OCI-LY7 (cell line): ENCODE results near the gene SYPL1. TPM values are rescaled to one million over a fixed set of nuclear protein-coding genes. Genes with fewer than 3 reads are reported as not detected.

ENCODE experiments used
- BruUV-seq: library from RNA; stranded (reverse); fragments of 400-500 nt; replicated peaks from 2 replicates; lab custom pipeline; 2021; lab: Mats Ljungman, UMichigan
- CTCF ChIA-PET: fragments of 300-600 bp; sonication (Branson Sonifier 250); formaldehyde crosslinking; loops from one replicate; lab custom pipeline; 2022; ENCODE audit warnings: antibody characterized with exemption; ENCODE audit not compliant: unreplicated experiment; lab: Charles Lee
- POLR2A ChIA-PET: fragments of 300-600 bp; sonication (Branson Sonifier 250); formaldehyde crosslinking; loops from one replicate; lab custom pipeline; 2022; ENCODE audit warnings: antibody characterized with exemption; lab: Charles Lee
- DNase-seq: peaks from one replicate; pipeline ENCODE4 v3.0.0-alpha.2; 2015; ENCODE audit warnings: low spot score
- H2AFZ ChIP-seq: fragments of 200-600 bp; sonication (generic), shearing (Covaris generic); 2 replicates; pipeline ENCODE4 v1.6.1; 2014; ENCODE audit warnings: mild to moderate bottlenecking, antibody characterized with exemption, low read length, moderate library complexity
- H3K27ac ChIP-seq: fragments of 200-600 bp; sonication (generic); 2 replicates; pipeline ENCODE4 v1.5.1; 2014; ENCODE audit warnings: mixed run types, low read depth, mild to moderate bottlenecking, moderate library complexity, low read length, inconsistent platforms; ENCODE audit not compliant: poor library complexity, severe bottlenecking
- H3K36me3 ChIP-seq: fragments of 200-600 bp; sonication (generic); 2 replicates; pipeline ENCODE4 v1.6.1; 2014; ENCODE audit warnings: mild to moderate bottlenecking, antibody characterized with exemption, low read length, moderate library complexity, mixed read lengths; ENCODE audit not compliant: insufficient read depth
- H3K4me1 ChIP-seq: fragments of 200-600 bp; sonication (generic); 2 replicates; pipeline ENCODE4 v1.5.1; 2014; ENCODE audit warnings: mild to moderate bottlenecking, low read length; ENCODE audit not compliant: insufficient read depth, poor library complexity, severe bottlenecking
- H3K4me2 ChIP-seq: fragments of 200-600 bp; sonication (generic); 2 replicates; pipeline ENCODE4 v1.6.1; 2014; ENCODE audit warnings: mild to moderate bottlenecking, low read length
- H3K4me3 ChIP-seq: fragments of 200-600 bp; sonication (generic); 2 replicates; pipeline ENCODE4 v1.5.1; 2014; ENCODE audit warnings: mild to moderate bottlenecking, low read depth, low read length; ENCODE audit not compliant: poor library complexity, severe bottlenecking
- H3K79me2 ChIP-seq: fragments of 200-600 bp; sonication (generic); 2 replicates; pipeline ENCODE4 v1.6.1; 2016; ENCODE audit warnings: low read depth, mild to moderate bottlenecking, low read length, moderate library complexity, mixed read lengths; ENCODE audit not compliant: insufficient read depth
- H3K9me2 ChIP-seq: fragments of 200-600 bp; sonication (generic); 2 replicates; pipeline ENCODE4 v1.6.1; 2016; ENCODE audit warnings: mild to moderate bottlenecking, low read length, mixed read lengths; ENCODE audit not compliant: insufficient read depth
- H3K9me3 ChIP-seq: fragments of 200-600 bp; sonication (generic); 2 replicates; pipeline ENCODE4 v1.6.1; 2014; ENCODE audit warnings: mild to moderate bottlenecking, mixed run types, low read length, mixed read lengths
- H4K20me1 ChIP-seq: fragments of 200-600 bp; sonication (generic); 2 replicates; pipeline ENCODE4 v1.6.1; 2014; ENCODE audit warnings: mild to moderate bottlenecking, antibody characterized with exemption, low read length, moderate library complexity, mixed read lengths; ENCODE audit not compliant: insufficient read depth
- EZH2phosphoT487 ChIP-seq: fragments of 200-600 bp; sonication (generic); IDR thresholded peaks from 2 replicates; pipeline ENCODE4 v1.6.1; 2018; ENCODE audit warnings: low read depth, borderline replicate concordance, mild to moderate bottlenecking, mixed run types, antibody characterized with exemption, low read length, moderate library complexity, mixed read lengths
- intact Hi-C: fragments of 100-400 bp; cut with micrococcal nuclease; formaldehyde crosslinking; loops from one replicate; pipeline ENCODE4 v1.10.0; 2022; ENCODE audit not compliant: unreplicated experiment
- total RNA-seq, 2 experiments: library from RNA; depleted of rRNA in 1 of 2; stranded (reverse); fragments of >200 nt in 1 of 2; shearing (Covaris generic) in 1 of 2; gene quantifications; 2 replicates each; pipeline ENCODE4 v1.2.3, GENCODE V29; 2014 to 2022
- TF ChIP-seq, protein P1 (sequence below): fragments of 200-600 bp; sonication (generic); conservative IDR thresholded peaks from 2 replicates; pipeline ENCODE4 v1.5.1; 2014; ENCODE audit warnings: mild to moderate bottlenecking, antibody characterized with exemption, low read length, moderate library complexity, mixed read lengths

The SYPL1 gene
- total RNA-seq, 2 experiments from 2014 or later: 34.1 to 112 TPM

DNA sequence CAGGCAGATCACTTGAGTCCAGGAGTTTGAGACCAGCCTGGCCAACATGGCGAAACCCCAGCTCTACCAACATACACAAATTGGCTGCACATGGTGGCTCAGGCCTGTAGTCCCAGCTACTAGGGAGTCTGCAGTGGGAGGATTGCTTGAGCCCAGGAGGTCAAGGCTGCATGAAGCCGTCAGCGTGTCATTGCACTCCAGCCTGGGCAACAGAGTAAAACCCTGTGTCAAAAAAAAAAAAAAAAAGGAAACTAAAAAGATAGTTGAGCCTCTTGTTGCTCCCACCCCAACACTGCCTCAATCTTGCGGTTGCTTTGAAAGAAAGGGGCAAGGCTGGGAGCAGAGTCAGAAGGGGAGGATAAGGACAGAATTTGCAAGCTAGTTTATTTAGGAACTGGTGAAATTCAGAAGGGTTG lies 69.9 kb downstream of the SYPL1 start:
- H3K36me3 ChIP-seq: no peaks in the 10 kb centered on the region
- no peak overlapping the region for H3K4me3 ChIP-seq
- peak overlapping the region; percentile 46; the same call in 1 of the 2 replicates for H3K4me2 ChIP-seq
- peak overlapping the region; percentile 94 for H2AFZ ChIP-seq
- H3K79me2 ChIP-seq: no peaks in the 10 kb centered on the region
- no peaks in the 10 kb centered on the region for H4K20me1 ChIP-seq
- no TSS peak for BruUV-seq
- H3K27ac ChIP-seq: no peak overlapping the region
- TF ChIP-seq EZH2phosphoT487: no peak
- TF ChIP-seq, protein P1, sequence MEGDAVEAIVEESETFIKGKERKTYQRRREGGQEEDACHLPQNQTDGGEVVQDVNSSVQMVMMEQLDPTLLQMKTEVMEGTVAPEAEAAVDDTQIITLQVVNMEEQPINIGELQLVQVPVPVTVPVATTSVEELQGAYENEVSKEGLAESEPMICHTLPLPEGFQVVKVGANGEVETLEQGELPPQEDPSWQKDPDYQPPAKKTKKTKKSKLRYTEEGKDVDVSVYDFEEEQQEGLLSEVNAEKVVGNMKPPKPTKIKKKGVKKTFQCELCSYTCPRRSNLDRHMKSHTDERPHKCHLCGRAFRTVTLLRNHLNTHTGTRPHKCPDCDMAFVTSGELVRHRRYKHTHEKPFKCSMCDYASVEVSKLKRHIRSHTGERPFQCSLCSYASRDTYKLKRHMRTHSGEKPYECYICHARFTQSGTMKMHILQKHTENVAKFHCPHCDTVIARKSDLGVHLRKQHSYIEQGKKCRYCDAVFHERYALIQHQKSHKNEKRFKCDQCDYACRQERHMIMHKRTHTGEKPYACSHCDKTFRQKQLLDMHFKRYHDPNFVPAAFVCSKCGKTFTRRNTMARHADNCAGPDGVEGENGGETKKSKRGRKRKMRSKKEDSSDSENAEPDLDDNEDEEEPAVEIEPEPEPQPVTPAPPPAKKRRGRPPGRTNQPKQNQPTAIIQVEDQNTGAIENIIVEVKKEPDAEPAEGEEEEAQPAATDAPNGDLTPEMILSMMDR: no peak
- H3K9me2 ChIP-seq: no peaks in the 10 kb centered on the region
- CTCF ChIA-PET: interaction anchor here (0.7 to 2.1 kb wide), 4 partner anchors 27 to 385 kb away, joined by 3 to 9 read pairs (median 6); no protein-coding TSS in a partner anchor
- POLR2A ChIA-PET: interaction anchor here (0.6 to 1.0 kb wide), 5 partner anchors 22 to 432 kb away, joined by 3 to 5 read pairs (median 4); no protein-coding TSS in a partner anchor
- no peaks in the 10 kb centered on the region for H3K9me3 ChIP-seq
- DNase-seq: no peak
- intact Hi-C loops: loop anchor here (1.0 to 10.0 kb wide), 3 partner anchors 108 to 423 kb away; no protein-coding TSS in a partner anchor
- peaks cover 9% of the 10 kb centered on the region for H3K4me1 ChIP-seq

DNA sequence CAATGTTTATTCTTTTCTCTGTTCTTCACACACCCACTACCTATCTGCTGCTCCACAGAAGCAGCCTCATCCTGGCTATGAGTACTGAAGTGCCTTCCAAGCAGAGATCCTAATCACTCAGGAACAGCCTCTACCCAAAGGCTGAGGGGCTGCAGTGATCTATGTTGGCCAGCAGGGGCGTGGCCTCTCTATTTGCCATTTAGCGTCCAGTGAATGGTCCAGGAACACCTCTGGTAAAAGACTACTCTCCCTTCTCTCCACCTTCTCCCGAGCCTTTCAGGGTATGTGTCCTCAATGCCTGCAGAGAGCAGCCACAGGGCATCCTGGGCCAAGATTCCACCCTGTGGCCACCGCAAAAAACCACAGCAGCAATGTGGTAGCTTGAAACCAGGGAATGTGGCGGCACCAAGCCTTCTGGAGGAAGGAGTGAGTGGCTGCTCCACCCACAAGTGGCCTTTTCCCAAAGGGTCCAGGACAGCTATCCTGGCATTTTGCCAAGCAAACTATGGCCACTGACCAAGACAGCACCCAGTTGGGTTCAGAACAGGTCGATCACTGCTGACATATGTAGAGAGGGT lies 70.9 kb downstream of the SYPL1 start:
- Histone ChIP-seq H2AFZ (no peak overlapping the region), H3K36me3 (no peaks in the 10 kb centered on the region), H3K9me3 (no peaks in the 10 kb centered on the region), H3K79me2 (no peaks in the 10 kb centered on the region), H3K4me3 (no peak overlapping the region), H3K4me1 (peaks cover 9% of the 10 kb centered on the region), H3K27ac (no peak overlapping the region), H3K4me2 (no peak overlapping the region), H3K9me2 (no peaks in the 10 kb centered on the region), H4K20me1 (no peaks in the 10 kb centered on the region)
- CTCF ChIA-PET: no interaction called here
- POLR2A ChIA-PET: interaction anchor here (0.6 kb wide), 1 partner anchor 14 kb away, joined by 3 read pairs; no protein-coding TSS in a partner anchor
- TF ChIP-seq EZH2phosphoT487: no peak
- TF ChIP-seq, protein P1: peak; percentile 86
- BruUV-seq: no TSS peak
- intact Hi-C loops: loop anchor here (10.0 kb wide), 2 partner anchors 356 to 424 kb away; no protein-coding TSS in a partner anchor
- peak; percentile 72 for DNase-seq

Other genes starting within 250 kb of the SYPL1 start
- not detected in 2 replicates for gene ATXN7L1, start 235.7 kb downstream of the SYPL1 start, total RNA-seq (2014; rRNA removed; shearing (Covaris generic))
- 0.59 and 0.68 TPM in 2 replicates for gene ATXN7L1, start 235.7 kb downstream of the SYPL1 start, total RNA-seq (2022)
- gene CDHR3, start 149.0 kb downstream of the SYPL1 start, total RNA-seq (2014; rRNA removed; shearing (Covaris generic)): 1.2 and 2.8 TPM in 2 replicates
- gene CDHR3, start 149.0 kb downstream of the SYPL1 start, total RNA-seq (2022): 0.30 and 0.42 TPM in 2 replicates
- gene NAMPT, start 172.7 kb upstream of the SYPL1 start, total RNA-seq (2014; rRNA removed; shearing (Covaris generic)): 19.3 and 20.7 TPM in 2 replicates
- 80.2 and 82.2 TPM in 2 replicates for gene NAMPT, start 172.7 kb upstream of the SYPL1 start, total RNA-seq (2022)